LNCaP clone FGC (cell line): ENCODE data around the gene OPA3.

Experiments used
- DNase-seq: peaks from one replicate; pipeline ENCODE4 v3.0.0-alpha.2; 2011; ENCODE audit warnings: low read depth
- H3K4me3 ChIP-seq: 2 replicates; pipeline ENCODE4 v1.5.1; 2011; ENCODE audit warnings: mild to moderate bottlenecking, low read depth, low read length, control low read depth
- TF ChIP-seq, protein P1 (sequence below): IDR thresholded peaks from 2 replicates; pipeline ENCODE4 v1.5.1; 2012; ENCODE audit warnings: mild to moderate bottlenecking; ENCODE audit not compliant: control insufficient read depth, insufficient read depth; ENCODE audit errors: extremely low read depth

Gene OPA3

DNA sequence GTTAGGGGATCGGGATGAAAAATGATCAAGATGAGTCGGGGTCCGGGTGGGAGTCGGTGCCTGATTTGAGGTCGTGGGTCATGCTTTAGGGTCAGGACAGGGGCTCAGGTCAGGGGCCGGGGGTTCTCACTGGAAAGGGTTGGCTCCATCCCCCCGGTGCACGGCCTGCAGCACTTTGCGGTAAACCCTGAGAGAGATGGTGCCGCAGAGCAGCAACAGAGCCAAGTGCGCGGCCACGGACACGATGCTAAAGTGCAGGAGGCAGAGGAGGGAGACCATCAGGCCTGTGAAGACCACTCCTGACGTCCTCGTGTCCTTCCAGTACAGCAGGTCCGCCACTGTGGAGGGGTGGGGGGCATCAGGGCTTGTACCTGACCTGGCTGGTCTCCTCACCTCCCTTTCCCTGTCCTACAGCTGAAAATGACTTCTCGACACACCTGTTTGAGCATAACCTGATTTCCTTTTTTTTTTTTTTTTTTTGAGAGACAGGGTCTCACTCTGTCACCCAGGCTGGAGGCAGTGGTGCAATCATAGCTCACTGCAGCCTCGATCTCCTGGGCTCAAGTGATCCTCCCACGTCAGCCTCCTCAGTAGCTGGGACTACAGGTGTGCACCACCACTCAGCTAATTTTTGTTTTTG, 95.3 kb downstream of the OPA3 start:
- DNase-seq, result no peak
- TF ChIP-seq, protein P1, sequence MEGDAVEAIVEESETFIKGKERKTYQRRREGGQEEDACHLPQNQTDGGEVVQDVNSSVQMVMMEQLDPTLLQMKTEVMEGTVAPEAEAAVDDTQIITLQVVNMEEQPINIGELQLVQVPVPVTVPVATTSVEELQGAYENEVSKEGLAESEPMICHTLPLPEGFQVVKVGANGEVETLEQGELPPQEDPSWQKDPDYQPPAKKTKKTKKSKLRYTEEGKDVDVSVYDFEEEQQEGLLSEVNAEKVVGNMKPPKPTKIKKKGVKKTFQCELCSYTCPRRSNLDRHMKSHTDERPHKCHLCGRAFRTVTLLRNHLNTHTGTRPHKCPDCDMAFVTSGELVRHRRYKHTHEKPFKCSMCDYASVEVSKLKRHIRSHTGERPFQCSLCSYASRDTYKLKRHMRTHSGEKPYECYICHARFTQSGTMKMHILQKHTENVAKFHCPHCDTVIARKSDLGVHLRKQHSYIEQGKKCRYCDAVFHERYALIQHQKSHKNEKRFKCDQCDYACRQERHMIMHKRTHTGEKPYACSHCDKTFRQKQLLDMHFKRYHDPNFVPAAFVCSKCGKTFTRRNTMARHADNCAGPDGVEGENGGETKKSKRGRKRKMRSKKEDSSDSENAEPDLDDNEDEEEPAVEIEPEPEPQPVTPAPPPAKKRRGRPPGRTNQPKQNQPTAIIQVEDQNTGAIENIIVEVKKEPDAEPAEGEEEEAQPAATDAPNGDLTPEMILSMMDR, result no peak
- no peak overlapping the region for H3K4me3 ChIP-seq

DNA sequence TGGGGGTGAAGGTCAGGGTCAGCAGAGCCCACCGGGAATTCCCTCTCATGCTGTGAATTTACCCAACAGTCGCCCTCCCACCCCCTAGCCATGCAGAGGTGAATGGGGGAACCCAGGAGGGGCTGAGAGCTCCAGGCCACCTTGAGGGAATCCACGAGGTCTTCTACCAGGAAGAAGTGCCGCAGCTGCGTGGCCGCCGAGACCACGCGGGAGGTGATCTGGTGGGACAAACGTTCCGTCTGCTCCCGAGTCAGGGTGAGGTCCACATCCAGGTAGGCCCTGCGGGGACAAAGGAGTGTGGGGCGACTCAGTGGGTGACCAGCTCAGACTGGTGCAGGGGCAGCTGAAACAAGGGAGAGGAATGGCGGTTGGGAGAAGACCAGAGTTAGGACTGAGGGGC, 95.9 kb downstream of the OPA3 start:
- DNase-seq, result no peak
- TF ChIP-seq, protein P1, result no peak
- H3K4me3 ChIP-seq, result no peak overlapping the region

DNA sequence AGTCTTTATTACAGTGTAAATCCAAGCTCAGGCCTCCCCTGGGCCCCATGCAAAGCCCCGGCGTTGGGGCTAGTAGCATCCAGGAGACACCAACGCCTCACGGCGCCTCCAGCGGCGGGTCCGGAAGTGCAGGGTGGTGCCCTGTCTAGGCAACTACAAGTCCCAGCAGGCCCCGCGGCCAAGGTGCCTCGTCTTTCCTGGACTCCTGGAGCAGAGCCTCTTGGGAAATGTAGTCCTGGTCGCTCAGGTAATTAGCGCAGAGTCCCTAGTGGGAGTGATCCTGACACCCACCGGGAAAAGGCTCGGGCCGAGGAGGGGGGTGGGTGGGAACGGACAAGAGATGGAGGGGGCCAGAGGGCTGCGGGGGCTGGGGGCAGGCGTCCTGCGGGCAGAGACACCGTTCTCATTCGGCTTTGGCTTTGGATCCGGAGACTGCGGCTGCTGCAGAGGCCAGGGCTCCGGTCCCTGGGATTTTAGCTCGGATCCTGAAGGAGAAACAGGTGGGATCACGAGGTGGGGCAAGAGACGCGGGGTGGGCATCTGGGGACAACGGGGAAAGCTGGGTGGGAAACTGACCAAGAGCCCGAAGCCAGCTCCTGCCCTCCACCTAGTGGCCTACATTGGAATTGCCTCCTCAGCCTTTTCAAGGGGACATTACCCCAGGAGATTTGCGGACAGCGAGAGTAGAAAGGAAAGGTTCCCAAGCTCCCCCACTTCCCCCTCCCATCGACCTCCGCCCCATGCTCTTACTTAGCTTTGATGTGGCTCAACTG, 99.1 kb downstream of the OPA3 start:
- no peak for DNase-seq
- TF ChIP-seq, protein P1, result peak; percentile 59
- peak overlapping the region; percentile 44 for H3K4me3 ChIP-seq

DNA sequence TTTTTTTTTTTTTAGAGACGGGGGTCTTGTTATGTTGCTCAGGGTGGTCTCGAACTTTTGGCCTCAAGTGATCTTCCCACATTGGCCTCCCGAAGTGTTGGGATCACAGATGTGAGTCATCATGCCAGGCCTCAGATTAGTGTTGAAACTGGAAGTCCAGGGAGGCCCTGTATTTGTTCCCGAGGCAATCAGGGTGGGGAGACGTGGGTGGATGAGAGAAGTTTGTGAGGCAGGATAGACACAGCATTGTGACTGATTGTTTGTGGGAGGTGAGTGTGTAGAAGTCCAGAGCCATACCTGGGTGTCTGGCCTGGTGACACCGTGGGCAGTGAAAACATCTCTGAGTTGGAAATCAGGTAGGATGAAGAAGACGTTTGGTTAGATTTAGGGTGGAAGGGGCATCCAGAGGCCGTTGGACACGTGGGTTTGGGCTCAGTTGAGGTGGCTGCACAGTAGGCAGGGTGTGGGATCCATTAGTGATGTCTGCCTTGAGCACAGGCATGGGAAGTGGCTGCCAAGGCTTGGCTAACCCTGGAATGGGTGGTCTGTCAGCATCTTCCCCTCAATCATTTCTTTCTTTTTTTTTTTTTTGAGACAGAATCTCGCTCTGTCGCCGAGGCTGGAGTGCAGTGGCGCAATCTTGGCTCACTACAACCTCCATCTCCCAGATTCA, 100.2 kb downstream of the OPA3 start:
- TF ChIP-seq, protein P1, result no peak
- DNase-seq, result no peak
- no peak overlapping the region for H3K4me3 ChIP-seq

DNA sequence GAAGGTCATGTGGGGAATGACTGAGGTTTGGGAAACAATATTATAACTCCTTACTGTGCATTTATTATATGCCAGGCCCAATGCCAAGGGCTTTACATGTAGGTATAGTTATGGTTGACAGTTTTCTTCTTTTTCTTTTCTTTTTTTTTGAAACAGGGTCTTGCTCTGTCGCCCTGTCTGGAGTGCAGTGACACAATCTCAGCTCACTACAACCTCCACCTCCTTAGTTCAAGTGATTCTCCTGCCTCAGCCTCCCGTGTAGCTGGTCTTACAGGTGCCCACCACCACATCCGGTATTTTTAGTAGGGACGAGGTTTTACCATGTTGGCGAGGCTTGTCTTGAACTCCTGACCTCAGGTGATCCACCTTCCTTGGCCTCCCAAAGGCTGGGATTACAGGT, 101.6 kb downstream of the OPA3 start:
- TF ChIP-seq, protein P1, result no peak
- no peak overlapping the region for H3K4me3 ChIP-seq
- DNase-seq, result no peak

DNA sequence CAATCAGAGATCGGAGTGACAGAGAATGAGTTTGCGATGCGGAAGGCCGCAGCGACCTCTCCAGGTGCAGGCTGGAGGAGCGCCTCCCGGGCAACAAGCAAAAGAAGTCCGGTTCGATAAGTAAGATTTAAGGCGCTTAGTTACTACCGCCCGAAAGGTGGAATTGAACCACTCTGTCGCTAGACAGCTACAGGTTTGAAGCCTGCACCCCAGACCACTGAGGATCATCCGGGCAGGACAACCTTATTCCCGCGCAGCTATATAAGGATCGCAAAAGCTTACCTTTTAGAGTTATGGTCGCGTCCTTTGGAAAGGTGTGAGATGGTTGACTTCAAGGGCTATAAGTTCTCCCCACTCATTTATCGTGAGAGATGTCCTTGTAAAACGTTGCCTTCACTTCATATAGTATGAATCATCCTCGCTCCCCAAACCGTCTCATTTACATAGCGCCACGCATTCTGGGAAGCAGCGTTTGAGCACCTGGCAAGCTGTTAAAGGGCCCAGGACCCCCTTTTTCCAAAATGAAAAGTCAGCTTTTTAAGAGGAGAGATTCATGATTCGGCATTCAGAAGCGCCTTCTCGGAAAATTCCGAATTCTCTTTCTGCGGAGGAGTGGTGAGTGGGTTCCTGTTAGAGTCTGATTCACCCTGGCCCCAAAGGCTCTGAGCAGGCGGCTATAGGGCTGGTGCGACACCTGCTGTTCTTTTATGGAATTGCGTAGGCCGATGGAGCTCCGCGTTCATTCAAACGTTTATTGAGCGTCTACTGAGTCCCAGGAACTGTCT, 106.0 kb downstream of the OPA3 start:
- DNase-seq, result peak; percentile 81
- peak overlapping the region; percentile 65 for H3K4me3 ChIP-seq
- TF ChIP-seq, protein P1, result peak; percentile 58
